Central memory CD8-positive, alpha-beta T cell (primary cell): ENCODE measurements around the gene DLST.

Experiments
- ATAC-seq: fragments of 150-1000 bp; cut with Tn5 transposase; replicated peaks from 2 replicates; pipeline ENCODE4 v1.10.0; 2022; ENCODE audit warnings: mild to moderate bottlenecking, moderate FRiP score, moderate number of reproducible peaks; ENCODE audit not compliant: poor library complexity, severe bottlenecking; ENCODE audit errors: extremely low read depth
- DNase-seq, 2 donors: peaks; one replicate each; pipeline ENCODE4 v3.0.0; 2021; ENCODE audit warnings: low spot score in 2 of 2
- H3K27ac Mint-ChIP-seq: one replicate; pipeline ENCODE4 v1.8.0; 2022; ENCODE audit warnings: low read depth, mild to moderate bottlenecking, moderate library complexity, mixed read lengths
- H3K27me3 Mint-ChIP-seq: one replicate; pipeline ENCODE4 v1.8.0; 2022; ENCODE audit warnings: mixed read lengths
- H3K36me3 Mint-ChIP-seq: one replicate; pipeline ENCODE4 v1.8.0; 2022; ENCODE audit warnings: mild to moderate bottlenecking, moderate library complexity, mixed read lengths; ENCODE audit not compliant: insufficient read depth
- H3K4me1 Mint-ChIP-seq: one replicate; pipeline ENCODE4 v1.8.0; 2022; ENCODE audit warnings: mixed read lengths
- H3K4me3 Mint-ChIP-seq: one replicate; pipeline ENCODE4 v1.8.0; 2022; ENCODE audit warnings: mild to moderate bottlenecking, moderate library complexity, mixed read lengths
- H3K9me3 Mint-ChIP-seq: one replicate; pipeline ENCODE4 v1.8.0; 2022; ENCODE audit warnings: mixed read lengths

Gene DLST

DNA sequence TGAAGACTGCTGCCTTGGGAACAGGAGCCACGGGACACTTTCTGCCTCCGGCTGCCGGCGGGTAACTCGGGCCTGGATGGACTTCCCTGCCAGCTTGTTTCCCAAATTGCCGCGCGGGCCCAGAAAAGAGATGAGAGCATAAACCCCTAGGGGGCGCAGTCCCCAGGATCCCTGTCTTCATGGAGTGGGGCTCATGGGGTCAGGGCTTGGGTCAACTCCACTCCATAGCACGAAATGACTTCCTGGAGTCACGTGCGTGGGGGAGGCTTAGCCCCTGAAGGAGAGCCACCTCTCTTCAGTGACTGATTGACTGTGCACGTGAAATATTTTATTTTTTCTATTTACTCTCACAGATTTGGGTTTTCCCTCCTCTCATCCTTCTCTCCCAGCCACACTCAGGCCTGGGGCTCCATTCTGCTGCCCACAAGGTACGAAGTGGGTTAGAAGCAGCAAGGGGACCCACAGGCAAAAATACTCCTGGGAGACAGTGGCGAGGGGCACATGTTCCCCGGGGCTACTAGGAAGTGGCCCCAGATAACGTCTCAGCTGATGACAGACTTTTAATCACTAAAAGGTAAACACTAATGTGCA is 63.6 kb downstream of the DLST start:
- Mint-ChIP-seq H3K4me3 (no peak overlapping the region), H3K4me1 (peaks cover 21% of the 10 kb centered on the region), H3K27me3 (peaks cover 9% of the 10 kb centered on the region), H3K36me3 (no peaks in the 10 kb centered on the region), H3K9me3 (no peaks in the 10 kb centered on the region), H3K27ac (no peak overlapping the region)
- no peak for DNase-seq
- no peak for ATAC-seq

DNA sequence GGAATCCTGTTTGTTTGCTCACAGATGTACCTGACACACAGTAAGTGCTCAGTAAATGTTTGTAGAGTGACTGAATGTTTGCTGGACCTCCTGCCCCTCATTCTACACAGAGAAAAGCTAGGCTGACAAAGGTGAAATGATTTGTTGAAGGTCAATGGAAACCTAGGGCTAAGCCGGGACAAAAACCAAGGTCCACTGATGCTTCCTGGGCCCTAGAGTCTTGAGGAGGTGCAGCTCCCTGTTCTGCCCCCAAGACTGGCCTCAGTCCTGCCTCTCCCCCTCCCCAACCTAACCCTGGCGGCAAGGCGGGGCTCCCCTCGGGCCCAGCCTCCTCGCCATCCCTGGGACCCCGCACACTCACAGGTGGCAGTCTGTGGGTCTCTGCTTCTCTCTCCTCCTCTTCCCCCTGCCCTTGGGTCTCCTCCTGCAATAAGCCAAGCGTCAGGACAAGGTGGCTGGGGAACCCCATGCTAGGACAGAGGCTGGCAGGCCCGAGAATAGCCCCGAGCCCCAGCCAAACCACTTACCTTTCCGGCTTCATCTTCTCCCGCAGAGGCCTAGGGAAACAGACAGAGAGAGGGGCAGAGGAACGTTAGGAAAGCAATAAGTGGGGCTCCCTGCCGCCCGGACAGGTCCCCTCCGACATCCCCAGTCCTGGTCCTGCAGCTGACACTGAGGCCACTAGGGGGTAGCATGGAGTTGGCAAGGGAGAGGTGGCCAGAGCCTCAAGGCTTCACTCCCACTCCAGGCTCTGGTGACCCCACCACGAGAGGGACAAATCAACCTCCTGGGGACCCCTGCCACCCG is 64.3 kb downstream of the DLST start:
- H3K9me3 Mint-ChIP-seq = no peaks in the 10 kb centered on the region
- no peak overlapping the region for H3K4me3 Mint-ChIP-seq
- peak overlapping the region; percentile 70 for H3K27ac Mint-ChIP-seq
- no peaks in the 10 kb centered on the region for H3K36me3 Mint-ChIP-seq
- peaks cover 20% of the 10 kb centered on the region for H3K4me1 Mint-ChIP-seq
- ATAC-seq = peak; percentile 44
- peaks cover 11% of the 10 kb centered on the region for H3K27me3 Mint-ChIP-seq
- peak; percentile 48 to 56 for DNase-seq

DNA sequence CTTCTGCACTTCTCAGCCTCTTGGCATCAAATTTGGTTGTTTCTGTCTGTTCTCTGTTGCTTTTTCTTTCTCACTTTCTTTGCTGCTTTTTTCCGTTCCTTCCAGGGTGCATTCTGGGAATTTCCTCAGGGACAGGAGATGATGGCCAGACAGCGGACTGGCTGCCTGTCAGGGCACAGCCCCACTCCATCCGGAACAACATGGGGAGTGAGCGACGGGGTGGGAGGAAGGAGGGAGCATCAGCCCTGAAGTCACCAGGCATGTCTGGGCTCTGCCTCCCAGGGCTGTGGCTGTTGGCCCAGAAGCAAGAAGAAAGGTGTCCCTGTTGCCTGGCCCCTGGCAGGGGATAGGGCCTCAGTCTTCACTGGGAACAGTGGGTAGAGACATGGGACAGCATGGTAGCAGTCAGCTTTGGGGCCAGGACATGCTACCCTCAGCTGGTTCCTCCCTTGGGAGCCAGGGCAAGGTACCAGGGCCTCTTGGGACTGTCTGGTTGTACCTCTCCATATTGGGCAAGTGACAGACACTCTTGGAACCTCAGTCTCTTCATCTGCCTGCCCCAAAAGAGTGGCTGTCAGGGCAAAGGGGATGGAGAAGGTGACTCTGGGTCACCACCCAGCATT is 65.1 kb downstream of the DLST start:
- ATAC-seq = no peak
- Mint-ChIP-seq H3K9me3 (no peaks in the 10 kb centered on the region), H3K4me3 (no peak overlapping the region)

DNA sequence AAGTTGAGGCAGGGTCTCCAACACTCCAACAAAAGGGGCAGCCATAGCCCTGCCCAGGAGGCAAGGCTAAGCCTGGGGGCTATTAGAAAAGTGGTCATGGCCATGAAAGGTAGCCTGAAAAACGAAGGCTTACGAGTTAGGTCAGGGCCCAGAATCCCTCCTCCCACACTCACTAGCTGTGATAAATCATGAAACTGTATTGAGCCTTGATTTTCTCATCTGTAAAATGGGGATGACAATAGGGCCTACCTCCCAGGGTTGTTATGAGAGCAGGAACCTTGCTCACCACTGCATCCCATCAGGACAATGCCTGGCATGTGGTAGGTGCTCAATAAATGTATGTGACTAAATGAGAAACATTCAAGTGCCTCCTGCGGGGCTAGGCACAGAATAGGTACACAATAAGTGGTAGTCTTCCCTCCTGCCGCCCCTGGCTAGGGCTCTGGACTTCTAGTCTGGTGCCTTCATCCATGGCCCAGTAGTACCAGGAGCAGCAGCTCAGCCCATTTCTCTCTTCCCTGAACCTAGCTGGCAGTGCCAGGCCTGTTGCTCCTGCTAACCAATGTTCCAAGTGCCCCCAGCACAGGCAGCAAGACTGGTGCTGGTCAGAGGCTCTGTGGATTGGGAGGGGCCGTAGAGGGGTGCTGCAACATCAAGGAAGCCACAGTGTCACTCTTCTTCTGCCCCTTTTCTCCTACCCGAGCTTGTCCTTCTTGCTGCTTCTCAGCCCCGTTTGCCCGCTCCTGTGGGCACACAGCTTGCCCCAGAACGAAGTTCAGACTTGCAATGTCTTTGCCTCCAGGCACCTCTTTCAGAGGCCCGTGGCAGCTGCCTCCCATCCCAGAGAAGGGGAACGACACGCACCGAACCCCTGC is 65.9 kb downstream of the DLST start:
- no peak overlapping the region for H3K4me3 Mint-ChIP-seq
- DNase-seq (no peak), ATAC-seq (no peak)
- H3K27ac Mint-ChIP-seq = no peak overlapping the region
- H3K36me3 Mint-ChIP-seq = no peaks in the 10 kb centered on the region
- H3K4me1 Mint-ChIP-seq = peaks cover 9% of the 10 kb centered on the region
- peaks cover 11% of the 10 kb centered on the region for H3K27me3 Mint-ChIP-seq
- H3K9me3 Mint-ChIP-seq = no peaks in the 10 kb centered on the region

More for the DNA sequence above, 65.1 kb downstream of the DLST start:
- Mint-ChIP-seq H3K36me3 (no peaks in the 10 kb centered on the region), H3K4me1 (peaks cover 13% of the 10 kb centered on the region), H3K27me3 (peaks cover 11% of the 10 kb centered on the region), H3K27ac (peak overlapping the region; percentile 70)
- no peak for DNase-seq

DNA sequence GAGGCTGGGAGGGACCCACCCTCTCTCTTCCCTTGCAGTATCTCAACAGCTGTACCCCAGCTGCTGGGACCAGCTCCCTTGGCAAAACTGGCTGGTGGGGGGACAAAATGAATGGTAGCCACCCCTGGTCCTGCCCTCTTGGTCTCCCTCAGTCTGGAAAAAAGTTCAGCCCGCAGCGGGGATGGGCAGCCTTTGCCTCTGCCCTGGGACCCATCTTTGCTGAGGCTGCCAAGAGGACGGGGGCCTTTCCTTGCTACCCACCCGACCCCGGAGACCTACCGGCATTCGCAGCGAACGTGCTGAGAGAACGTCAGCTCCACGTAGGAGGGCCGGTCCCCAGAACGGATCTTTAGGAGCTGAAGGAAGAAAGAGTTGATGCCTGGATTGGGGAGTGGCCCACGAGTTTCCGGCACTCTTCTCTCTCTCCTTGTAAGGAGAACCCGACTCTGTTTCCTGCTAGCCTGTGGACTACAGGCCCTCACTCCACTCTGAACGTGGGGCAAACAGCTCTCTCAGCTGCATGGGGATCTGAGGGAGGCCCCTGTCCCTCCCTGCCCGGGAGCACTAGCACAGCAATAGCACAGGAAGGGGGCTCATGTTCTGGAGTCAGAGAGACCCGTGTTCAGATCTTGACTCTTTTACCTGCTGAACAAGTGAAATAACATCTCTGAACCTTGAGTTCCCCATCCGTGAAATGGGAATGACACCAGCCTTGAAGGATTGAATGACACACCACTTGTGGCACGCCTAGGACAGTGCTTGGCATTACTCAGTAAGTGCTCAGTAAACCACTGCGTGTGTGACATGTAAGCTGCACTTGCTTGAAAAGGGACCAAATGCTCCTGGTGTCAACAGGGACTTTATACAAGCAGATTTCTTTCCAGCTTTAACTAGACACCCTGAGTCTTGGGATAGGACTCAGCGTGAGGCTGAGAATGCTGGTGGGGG is 66.8 kb downstream of the DLST start:
- no peaks in the 10 kb centered on the region for H3K36me3 Mint-ChIP-seq
- no peak overlapping the region for H3K27ac Mint-ChIP-seq
- H3K27me3 Mint-ChIP-seq = peaks cover 16% of the 10 kb centered on the region
- no peak overlapping the region for H3K4me3 Mint-ChIP-seq
- ATAC-seq = no peak
- H3K4me1 Mint-ChIP-seq = peaks cover 9% of the 10 kb centered on the region
- no peak for DNase-seq
- H3K9me3 Mint-ChIP-seq = no peaks in the 10 kb centered on the region

DNA sequence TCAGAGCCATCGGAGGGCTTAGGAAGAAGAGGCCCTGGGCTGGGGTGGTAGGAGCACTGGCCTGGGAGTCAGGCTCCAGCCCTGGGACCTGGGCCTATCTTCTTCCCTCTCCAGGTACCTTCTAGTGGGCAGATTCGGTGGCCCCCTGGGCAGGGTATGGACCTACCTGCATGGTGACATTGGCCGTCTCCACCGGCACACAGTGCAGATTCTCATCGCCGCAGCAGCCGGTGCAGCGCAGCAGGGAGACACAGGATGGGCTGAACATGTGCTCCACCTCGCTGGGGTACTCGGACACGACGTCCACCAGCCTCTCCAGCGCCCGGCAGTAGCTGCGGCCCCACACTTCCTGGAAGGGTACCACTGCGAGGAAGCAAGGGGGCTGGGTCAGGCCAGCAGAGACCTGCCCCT is 67.5 kb downstream of the DLST start:
- H3K4me1 Mint-ChIP-seq = peaks cover 9% of the 10 kb centered on the region
- H3K27me3 Mint-ChIP-seq = peaks cover 20% of the 10 kb centered on the region
- H3K4me3 Mint-ChIP-seq = no peak overlapping the region
- no peaks in the 10 kb centered on the region for H3K36me3 Mint-ChIP-seq
- DNase-seq (no peak), ATAC-seq (no peak)
- H3K9me3 Mint-ChIP-seq = no peaks in the 10 kb centered on the region
- H3K27ac Mint-ChIP-seq = no peak overlapping the region

DNA sequence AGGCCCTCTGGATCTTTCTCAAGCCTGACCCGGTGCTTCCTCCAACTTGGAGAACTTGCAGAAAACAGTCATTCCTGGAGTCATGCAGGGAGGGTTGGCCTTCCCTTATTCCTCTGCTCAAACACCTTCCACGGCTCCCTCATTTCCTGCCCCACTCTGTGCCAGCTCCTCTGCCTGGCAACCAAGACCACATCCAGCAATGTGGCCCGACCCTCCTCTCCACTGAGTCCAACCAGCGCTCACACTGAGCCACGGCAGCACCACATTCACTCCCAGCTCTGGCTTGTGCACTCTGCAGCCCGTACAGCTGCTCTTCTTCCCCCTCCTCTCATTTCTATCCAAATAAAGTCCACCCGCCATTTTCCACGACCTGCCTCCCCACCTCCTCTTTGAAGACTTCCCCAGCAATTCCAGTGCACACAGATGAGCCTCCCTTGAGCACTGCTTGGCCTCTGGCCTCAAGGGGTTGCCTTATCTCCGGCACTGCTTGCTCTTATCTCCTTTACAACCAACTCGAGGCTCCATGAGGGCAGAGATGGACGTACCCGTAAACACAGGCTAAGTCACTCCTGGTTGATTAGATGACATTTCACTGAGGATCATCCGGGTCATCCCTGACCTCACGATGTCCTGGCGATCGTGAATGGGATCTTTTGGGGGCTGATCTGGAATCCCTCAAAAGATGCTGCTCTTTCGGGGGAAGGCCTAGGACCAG is 68.3 kb downstream of the DLST start:
- DNase-seq (no peak), ATAC-seq (no peak)
- Mint-ChIP-seq H3K4me1 (peaks cover 9% of the 10 kb centered on the region), H3K9me3 (no peaks in the 10 kb centered on the region), H3K4me3 (no peak overlapping the region), H3K27ac (no peak overlapping the region), H3K36me3 (no peaks in the 10 kb centered on the region), H3K27me3 (peaks cover 20% of the 10 kb centered on the region)

DNA sequence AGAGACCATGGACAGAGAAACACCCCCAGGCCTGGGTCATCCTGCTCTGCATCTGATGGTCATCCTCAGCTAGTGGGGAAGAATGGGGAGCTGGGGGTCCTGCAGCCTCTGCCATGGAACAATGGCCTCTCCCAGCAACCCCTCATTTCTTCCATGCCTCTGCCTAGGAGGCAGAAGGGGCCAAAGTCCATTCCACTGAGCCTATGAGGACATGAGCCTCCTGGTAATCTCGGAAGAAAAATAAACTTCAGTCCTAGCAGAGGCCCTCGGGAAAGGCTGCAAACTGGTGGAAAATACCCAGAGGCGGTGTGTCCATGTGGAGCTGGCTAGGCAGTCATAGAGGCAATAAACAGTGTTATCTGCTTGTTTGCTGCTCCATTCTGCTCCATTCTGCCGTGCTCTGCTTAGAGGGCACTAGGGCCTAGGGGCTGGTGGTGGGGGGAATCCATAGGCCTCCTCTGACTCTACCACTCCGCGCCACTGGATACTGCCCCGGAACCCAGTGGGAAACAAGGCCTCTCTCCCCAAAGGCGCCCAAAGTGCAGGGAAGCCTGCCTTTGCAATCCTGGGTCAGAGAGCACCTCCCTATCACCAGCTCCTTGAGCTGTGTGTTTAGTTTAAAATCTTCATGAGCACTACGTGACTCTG is 69.2 kb downstream of the DLST start:
- ATAC-seq (no peak), DNase-seq (no peak)
- Mint-ChIP-seq H3K9me3 (no peaks in the 10 kb centered on the region), H3K27me3 (peaks cover 20% of the 10 kb centered on the region), H3K4me3 (no peak overlapping the region), H3K36me3 (no peaks in the 10 kb centered on the region), H3K4me1 (peaks cover 9% of the 10 kb centered on the region), H3K27ac (no peak overlapping the region)

DNA sequence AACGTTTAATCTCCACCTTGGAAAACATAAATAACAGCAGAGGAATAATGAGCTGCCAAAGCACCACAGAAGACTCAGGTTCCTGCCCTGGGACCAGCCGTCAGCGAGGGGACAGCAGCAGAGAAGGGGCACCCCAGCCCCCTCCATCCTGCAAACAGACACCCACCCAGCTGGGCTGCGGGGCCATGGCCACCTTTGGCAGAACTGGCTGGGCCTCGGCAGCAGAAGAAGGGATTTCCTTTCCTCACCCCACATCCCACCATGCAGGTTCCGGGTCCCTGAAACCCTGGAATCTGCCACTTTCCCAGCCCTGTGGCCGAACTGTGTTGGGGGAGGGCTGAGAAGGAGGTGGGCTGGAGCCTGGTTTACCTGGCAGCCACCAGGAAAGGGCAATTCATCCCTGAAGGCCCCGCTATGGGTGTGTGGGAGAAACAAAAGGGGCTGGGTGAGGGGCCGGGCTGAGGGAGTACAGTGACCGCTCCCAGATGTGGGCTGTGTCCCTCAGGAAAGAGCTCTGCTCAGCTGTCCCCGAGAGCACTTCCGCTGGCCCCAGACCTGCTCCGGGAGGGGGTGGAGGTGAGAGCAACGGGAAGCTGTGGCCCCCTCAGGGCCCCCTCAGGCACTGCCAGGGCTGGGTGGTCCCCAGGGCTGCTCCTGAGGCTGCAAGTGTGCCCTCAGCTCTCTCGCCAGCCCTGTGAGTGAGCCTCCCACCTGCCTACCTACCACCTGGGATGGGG is 69.9 kb downstream of the DLST start:
- Mint-ChIP-seq H3K9me3 (no peaks in the 10 kb centered on the region), H3K36me3 (peaks cover 2% of the 10 kb centered on the region), H3K27me3 (peaks cover 20% of the 10 kb centered on the region), H3K4me3 (no peak overlapping the region), H3K27ac (no peak overlapping the region), H3K4me1 (peaks cover 2% of the 10 kb centered on the region)
- ATAC-seq = no peak
- no peak for DNase-seq

DNA sequence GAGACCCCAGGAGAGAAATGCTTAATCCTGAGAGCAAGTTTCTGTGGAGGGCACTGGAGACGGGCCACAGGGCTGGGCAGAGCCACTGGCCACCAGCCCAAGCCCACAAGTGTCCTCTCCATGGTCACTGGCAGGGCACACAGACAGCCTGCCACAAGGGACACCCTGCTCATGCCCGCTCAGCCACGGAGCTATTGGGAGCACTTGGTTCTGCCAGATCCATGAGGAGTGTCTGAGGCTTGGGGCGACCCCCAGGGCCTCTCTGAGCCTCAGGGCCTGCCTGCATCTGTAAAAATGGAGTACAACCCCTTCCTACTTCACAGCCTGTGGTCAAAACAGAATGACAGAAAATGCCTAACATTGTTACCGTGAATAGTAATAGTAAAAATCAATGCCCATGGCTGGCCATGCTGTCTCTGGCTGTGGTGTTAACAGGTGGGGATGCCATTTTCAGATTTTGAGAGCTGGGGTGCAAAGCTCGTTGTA is 70.5 kb downstream of the DLST start:
- H3K27ac Mint-ChIP-seq = no peak overlapping the region
- H3K9me3 Mint-ChIP-seq = no peaks in the 10 kb centered on the region
- DNase-seq (no peak), ATAC-seq (no peak)
- H3K27me3 Mint-ChIP-seq = peaks cover 20% of the 10 kb centered on the region
- H3K36me3 Mint-ChIP-seq = peaks cover 2% of the 10 kb centered on the region
- H3K4me1 Mint-ChIP-seq = no peaks in the 10 kb centered on the region
- H3K4me3 Mint-ChIP-seq = no peak overlapping the region
